Measurements from ENCODE around the gene FOXB2.
"Not testable (repeated sequence)": the region's sequence is repeated elsewhere in the genome, so short reads cannot be mapped to it uniquely, and the experiment has no call there.

Gene FOXB2

DNA sequence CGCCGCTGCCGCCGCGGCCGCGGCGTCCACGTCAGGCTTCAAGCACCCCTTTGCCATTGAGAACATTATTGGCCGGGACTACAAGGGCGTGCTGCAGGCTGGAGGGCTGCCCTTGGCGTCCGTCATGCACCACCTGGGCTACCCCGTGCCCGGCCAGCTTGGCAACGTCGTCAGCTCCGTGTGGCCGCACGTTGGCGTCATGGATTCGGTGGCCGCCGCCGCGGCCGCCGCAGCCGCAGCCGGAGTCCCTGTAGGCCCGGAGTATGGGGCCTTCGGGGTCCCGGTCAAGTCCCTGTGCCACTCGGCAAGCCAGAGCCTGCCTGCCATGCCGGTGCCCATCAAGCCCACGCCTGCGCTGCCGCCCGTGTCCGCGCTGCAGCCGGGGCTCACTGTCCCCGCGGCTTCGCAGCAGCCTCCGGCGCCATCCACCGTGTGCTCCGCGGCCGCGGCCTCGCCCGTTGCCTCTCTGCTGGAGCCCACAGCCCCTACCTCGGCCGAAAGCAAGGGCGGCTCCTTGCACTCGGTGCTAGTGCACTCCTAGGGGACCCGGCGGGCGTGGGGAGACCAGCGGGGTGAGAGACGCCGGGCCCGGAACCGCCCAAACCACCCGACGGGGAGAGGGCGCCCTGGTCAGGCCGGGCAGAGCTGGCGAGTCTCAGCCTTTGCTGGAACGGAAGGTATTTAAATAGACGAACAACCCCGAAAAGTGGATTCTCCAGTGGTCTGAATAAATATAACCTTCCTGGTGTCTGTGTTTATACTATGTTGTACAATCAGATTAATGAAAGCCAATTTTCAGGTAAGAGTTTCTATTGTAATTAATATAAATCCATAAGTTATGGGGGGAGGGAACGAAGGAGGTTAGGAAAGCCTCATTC, 1.2 kb downstream of the FOXB2 start:
- no peak for TF ChIP-seq POLR2A (IDR thresholded peaks at IDR 0.05; ENCODE audit: low read depth, low read length)
- FAIRE-seq (no peak), DNase-seq (ENCODE audit: insufficient read length, low spot score) (no peak)

DNA sequence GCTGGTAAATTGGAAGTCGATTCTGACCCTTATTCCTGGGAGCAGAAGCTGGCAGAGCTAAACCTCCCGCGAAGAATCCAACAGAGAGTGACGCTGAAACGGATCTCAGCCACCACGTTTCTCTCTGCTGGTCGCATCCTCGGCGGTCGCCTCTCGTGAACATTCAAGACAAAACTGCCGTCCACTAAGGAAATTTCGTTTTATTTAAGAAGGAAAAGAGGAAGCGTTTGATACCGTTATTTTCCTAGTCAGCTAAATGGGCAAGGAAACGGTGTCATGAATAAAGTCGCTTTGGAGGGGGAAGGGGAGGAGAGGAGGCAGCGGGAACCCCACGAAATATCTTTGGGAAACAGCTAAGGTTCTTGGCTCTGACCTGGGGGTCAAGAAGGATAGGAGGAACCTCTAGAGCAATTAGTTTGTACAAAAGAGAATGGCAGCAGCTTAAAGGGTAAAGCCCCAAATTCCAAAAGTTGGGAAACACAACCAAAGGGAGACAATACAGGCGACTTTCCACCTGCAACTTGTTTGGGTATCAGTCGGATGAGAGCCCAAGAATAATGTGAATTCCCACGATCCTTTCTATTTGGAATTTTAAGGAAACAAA, 1.9 kb downstream of the FOXB2 start:
- TF ChIP-seq POLR2A (IDR thresholded peaks at IDR 0.05; ENCODE audit: low read depth, low read length), result no peak
- DNase-seq (ENCODE audit: insufficient read length, low spot score) (no peak), FAIRE-seq (no peak)

DNA sequence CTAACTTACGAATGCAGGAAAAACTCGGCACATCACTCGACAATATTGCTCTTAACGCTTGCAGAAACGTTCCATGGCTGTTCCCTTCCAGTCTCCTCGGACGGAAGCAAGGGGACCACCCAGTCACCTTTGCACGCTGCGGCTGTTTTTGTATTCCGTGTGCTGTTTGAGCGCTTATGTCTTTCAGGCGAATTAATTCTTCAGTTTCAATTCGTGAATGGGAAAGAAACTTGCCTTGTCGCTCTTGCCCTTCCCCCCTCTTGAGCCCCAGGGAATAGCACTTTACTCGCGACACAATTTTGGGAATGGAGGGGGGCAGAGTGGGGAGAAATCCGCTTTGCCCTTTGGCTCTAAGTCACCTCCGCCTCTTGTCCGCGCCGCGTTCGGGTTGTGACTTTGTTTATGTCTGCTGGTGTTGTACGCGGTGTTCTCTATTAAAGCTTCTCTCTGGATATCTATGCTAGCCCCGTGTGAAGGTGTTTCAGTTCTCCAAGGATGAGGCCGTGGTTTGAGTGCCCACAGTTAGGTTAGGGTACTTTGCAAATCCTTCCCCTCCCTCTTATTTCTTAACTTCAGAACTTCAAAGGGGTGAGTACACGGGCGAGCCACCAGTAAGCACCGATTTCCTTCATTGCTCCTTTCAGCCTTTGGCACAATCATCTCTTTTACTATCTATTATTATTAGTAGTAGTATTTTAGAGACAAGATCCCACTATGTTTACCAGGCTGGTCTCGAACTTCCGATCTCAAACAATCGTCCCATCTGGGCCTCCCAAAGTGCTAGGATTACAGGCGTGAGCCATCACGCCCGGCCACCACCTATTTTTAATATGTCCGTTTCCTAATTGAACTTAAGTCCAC, 2.7 kb downstream of the FOXB2 start:
- no peak for TF ChIP-seq POLR2A (IDR thresholded peaks at IDR 0.05; ENCODE audit: low read depth, low read length)
- DNase-seq (ENCODE audit: insufficient read length, low spot score) (no peak), FAIRE-seq (no peak)

DNA sequence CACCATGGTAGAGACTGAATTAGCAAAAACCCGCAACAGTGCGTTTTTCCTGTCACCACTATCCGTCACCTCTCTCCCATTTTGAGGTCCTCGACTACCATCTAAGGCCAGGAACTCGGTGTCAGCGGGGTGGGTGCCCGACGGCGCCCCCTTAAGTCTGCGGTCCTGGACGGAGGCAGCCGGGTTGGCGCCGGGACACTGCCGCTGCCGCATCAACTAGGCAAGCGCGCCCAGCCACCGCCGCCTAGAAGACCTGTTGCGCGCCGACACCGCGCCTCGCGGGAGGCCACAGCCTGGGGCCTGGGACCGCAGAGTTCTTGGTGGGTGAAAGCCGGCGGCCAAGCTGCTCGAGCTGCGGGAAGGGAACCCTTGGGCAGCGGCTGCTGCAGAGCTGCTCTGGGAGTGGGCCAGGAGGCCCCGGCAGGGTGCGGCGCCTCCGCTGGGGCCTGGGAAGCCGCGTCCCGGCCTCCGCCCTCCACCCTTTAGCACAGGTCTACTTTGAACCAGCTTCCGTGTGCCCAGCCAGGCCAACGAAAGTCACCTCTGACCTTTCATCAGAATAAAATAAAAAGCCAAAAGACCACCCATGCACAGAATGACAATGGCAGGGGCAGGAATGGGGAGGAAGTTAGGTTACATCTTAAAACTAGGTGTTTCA, 3.5 kb downstream of the FOXB2 start:
- FAIRE-seq (no peak), DNase-seq (ENCODE audit: insufficient read length, low spot score) (no peak)
- no peak for TF ChIP-seq POLR2A (IDR thresholded peaks at IDR 0.05; ENCODE audit: low read depth, low read length)

DNA sequence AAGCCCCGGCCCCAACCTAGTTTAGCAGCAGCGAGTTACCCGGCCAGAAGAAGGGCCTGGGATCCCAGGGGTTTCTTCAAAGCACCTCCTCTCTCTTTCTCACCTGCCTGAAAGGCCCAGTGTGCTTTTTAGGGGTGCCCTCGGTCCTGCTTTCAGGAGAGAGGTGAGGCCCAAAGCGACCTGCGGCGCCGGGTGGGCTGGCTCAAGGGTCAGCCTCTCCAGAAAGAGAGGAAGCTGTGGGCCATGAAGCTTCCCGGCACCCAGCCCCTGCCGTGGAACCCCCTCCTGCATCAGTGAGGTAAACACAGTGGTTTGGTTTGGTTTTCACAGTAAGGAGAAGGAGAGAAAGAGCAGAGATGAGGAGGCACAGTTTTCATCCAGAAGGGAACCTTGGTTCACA, 4.3 kb downstream of the FOXB2 start:
- TF ChIP-seq POLR2A (IDR thresholded peaks at IDR 0.05; ENCODE audit: low read depth, low read length), result no peak
- FAIRE-seq (no peak), DNase-seq (ENCODE audit: insufficient read length, low spot score) (no peak)

DNA sequence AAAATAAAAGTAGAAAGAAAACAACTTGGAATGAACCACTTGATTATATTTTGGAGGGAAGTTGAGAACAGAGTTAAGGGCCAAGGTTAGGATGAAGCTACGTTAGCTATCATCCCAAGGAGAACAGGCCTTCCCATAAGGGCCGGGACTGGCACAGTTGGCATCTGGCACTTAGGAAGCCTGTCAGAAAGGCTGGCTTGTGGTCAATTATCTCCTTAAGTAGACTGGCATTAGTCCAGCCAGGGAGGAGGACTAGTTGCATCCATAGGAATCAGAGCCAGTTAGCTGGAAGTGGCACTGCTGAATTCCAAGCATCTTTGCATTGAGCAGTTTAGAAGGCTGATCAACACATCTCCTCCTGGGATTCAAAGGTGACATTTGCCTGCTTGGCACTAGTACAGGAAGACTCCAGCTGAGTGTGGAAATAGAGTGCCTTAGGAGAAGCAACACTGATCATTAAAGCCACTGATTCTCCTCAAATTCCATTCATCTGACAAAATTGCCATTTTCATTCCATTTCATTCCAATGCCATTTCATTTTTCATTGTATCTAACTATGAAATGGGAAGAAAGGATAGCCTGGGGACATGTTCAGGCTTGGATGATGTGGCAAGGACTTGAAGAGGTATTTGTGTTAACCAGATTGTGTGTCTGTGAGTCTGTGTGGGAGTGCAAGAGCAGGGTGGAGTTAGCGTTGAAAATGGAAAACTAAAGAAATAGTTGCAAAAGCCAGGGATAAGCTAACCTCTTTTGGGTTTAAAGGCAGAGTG, 5.5 kb downstream of the FOXB2 start:
- no peak for DNase-seq (ENCODE audit: insufficient read length, low spot score)
- no peak for TF ChIP-seq POLR2A (IDR thresholded peaks at IDR 0.05; ENCODE audit: low read depth, low read length)
- no peak for FAIRE-seq

DNA sequence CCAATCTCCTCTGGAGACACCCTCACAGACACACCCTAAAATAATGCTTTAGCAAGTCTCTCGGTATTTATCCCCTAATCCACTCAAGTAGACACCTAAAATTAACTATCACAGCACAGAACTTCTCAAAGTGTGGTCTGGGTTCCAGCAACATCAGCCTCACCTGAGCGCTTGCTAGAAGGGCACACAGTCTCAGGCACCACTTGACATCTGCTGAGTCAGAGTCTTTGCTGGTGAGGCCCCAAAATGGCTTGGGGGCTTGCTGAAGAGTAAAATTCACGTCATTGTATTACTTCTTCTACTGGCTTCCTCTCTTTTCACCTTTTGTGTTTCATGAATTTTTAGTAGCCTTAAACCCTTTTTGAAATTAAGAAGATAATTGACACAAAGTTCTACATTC, 9.0 kb downstream of the FOXB2 start:
- DNase-seq (ENCODE audit: insufficient read length, low spot score), result no peak
- FAIRE-seq, result no peak
- no peak for TF ChIP-seq POLR2A (IDR thresholded peaks at IDR 0.05; ENCODE audit: low read depth, low read length)

DNA sequence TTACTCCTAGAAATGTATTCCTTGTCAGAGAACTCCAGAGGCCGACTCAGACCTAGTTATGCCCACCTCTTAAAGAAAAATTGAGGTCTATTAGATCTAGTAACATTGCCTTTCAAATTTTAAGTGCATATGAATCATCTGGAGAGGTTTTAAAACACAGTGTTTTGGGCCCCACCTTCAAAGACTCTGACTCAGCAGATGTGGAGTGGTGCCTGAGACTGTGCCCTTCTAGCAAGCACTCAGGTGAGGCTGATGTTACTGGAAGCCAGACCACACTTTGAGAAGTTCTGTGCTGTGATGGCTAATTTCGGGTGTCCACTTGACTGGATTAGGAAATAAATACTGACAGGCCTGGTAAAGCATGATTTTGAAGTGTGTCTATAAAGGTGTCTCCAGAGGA, 10.6 kb downstream of the FOXB2 start:
- FAIRE-seq, result no peak
- no peak for TF ChIP-seq POLR2A (IDR thresholded peaks at IDR 0.05; ENCODE audit: low read depth, low read length)

DNA sequence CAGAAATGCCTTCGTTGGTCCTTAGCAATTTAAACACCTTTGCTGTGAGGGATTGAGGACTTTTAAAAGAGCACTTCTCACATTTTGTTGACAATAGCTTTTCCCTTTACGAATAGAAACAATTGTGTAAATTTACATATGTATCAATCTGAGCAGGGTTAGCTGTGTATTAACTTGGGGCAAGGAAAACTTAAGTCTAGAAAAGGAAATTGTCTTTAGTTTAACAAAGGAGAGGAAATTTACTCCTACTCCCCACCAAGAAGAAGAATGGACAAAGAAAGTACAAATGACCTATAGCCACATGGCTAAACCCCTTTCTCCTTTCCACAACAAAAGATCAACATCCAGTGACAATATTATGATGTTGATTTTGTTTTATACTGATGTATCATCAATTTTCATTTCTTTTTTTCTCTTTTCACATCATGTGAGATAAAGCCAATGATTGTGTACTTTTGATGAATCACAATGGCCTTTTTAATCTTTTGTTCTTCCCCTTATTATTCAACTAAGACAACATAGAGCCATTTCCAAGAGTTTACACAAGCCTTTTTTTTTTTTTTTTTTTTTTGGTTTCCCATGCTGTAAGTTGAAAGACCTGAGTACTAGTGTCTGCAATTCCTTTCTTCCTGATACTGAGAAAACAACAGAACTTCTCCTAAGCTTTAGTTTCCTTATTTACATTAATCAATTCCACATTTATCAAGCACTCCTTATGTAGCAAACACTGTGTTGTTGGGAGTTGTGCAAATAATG, 19.0 kb downstream of the FOXB2 start:
- DNase-seq (ENCODE audit: insufficient read length, low spot score), result no peak
- FAIRE-seq, result peak; percentile 36
- TF ChIP-seq POLR2A (IDR thresholded peaks at IDR 0.05; ENCODE audit: low read depth, low read length), result no peak

More for the DNA sequence above, 10.6 kb downstream of the FOXB2 start:
- DNase-seq (ENCODE audit: insufficient read length, low spot score), result no peak

- TF ChIP-seq POLR2A (IDR thresholded peaks at IDR 0.05; ENCODE audit: low read depth, low read length), result no peak
- DNase-seq (ENCODE audit: insufficient read length, low spot score), result no peak
- FAIRE-seq, result no peak
Observed at GRCh38 chr9:77040340-77040739, 20.9 kb downstream of the FOXB2 start.

DNA sequence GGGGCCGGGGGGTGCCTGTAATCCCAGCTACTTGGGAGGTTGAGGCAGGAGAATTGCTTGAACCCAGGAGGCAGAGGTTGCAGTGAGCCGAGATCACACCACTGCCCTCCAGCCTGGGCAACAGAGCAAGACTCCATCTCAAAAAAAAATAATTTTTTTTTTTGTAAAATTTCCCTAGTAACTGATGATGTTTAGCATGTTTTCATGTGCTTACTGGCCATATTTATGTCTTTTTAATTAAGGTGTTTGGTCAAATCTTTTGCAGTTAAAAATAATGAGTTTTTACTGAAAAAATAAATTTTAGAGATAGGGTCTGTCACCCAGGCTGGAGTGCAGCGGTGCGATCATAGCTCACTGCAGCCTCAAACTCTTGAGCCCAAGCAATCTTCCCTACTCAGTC, 24.3 kb downstream of the FOXB2 start:
- DNase-seq (ENCODE audit: insufficient read length, low spot score), result not testable (repeated sequence)

DNA sequence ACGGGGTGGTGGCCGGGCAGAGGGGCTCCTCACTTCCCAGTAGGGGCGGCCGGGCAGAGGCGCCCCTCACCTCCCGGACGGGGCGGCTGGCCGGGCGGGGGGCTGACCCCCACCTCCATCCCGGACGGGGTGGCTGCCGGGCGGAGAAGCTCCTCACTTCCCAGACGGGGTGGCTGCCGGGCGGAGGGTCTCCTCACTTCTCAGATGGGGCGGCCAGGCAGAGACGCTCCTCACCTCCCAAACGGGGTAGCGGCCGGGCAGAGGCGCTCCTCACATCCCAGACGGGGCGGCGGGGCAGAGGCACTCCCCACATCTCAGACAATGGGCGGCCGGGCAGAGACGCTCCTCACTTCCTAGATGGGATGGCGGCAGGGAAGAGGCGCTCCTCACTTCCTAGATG, 41.2 kb downstream of the FOXB2 start:
- DNase-seq (ENCODE audit: insufficient read length, low spot score); FAIRE-seq: not testable (repeated sequence)

More for the DNA sequence above, 24.3 kb downstream of the FOXB2 start:
- not testable (repeated sequence) for FAIRE-seq
